GM13977 (cell line): ENCODE results near the gene GABARAP.
A peak's percentile ranks its signal among the peaks of the same experiment; 100 is the strongest.

Experiments
- DNase-seq: peaks from one replicate; pipeline ENCODE4 v3.0.0; 2012; ENCODE audit warnings: low spot score
- in situ Hi-C: fragments of 300-500 bp; cut with MboI; formaldehyde crosslinking; loops from one replicate; pipeline ENCODE4 v1.12.0; 2022; ENCODE audit warnings: low sequenced_read_pairs, low pct_unique_long_range_greater_than_20kb, mixed read lengths, inconsistent platforms; ENCODE audit not compliant: unreplicated experiment
- TF ChIP-seq, protein P1 (sequence below): IDR thresholded peaks from 2 replicates; pipeline ENCODE4 v1.5.1; 2012; ENCODE audit warnings: mild to moderate bottlenecking, control low read depth; ENCODE audit not compliant: insufficient read depth; ENCODE audit errors: extremely low read depth, missing control alignments

The GABARAP gene

DNA sequence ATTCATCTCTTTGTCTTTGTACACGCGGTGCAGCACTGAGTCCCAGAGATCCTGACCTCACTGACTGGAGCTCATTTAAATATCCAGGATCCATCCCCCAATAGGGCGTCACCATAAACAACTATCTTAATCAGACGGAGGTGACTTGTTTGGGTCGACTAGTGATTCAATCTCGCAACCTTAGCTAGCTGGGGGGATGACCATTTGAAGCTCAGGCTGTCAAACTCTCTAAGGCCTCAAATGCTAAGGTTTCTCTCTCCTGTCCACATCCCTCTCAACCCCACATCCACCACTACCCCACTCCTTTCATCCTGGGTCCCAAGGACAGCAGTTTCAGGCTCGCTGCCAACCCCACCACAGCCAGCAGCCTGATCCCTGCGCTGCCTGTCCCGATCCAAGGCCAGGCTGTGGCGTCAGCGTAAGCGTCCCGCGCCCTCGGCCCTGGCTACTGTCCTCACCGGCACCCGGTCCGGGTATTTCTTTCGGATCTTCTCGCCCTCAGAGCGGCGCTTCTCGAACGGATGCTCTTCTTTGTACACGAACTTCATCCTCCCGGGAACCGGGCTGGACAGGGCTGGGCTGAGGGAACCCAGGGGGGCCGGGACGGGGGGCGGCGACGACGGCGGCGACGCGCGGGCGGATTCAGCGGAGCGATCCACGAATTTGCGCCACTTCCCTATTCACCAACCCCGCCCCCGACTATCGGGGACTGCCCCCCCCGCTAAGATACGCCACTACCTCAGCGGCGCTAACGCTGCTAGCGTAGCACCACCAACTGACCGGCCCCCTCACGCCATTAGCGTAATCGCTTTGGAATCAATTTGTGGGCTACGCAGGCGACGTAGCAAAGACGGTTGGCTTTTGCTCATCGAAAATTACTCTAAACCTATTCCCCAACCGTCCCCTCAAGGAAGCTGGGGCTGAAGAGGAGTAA, at the start of gene GABARAP:
Gene GABARAP (minus strand): TSS at position 667 of the 934 bp plus-strand sequence. CDS start 119 bp downstream, at position 548.
- in situ Hi-C loops, result no loop called here
- TF ChIP-seq, protein P1, sequence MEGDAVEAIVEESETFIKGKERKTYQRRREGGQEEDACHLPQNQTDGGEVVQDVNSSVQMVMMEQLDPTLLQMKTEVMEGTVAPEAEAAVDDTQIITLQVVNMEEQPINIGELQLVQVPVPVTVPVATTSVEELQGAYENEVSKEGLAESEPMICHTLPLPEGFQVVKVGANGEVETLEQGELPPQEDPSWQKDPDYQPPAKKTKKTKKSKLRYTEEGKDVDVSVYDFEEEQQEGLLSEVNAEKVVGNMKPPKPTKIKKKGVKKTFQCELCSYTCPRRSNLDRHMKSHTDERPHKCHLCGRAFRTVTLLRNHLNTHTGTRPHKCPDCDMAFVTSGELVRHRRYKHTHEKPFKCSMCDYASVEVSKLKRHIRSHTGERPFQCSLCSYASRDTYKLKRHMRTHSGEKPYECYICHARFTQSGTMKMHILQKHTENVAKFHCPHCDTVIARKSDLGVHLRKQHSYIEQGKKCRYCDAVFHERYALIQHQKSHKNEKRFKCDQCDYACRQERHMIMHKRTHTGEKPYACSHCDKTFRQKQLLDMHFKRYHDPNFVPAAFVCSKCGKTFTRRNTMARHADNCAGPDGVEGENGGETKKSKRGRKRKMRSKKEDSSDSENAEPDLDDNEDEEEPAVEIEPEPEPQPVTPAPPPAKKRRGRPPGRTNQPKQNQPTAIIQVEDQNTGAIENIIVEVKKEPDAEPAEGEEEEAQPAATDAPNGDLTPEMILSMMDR, result no peak
- DNase-seq, result peak; percentile 88

DNA sequence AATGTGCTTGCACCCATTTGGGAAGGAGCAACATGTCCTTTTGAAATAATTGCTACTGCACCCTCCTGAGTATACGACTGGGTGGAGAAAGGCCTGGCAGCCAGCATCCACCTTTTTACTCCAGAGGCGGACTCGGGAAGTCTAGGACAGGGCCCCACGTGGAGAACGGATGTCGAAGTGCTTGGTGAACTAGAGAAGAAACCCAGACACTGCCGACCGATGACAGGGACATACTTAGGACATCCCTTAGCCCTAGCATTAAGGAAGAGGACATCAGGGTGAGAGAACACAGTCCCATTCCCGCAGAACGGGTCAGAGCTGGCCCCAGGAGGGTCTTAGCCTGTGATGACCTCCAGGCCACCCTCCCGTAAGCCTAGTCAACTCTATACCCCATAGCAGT, 48.4 kb upstream of the GABARAP start:
- TF ChIP-seq, protein P1, result no peak
- DNase-seq, result peak; percentile 12
- in situ Hi-C loops, result loop anchor here (10.0 kb wide), 1 partner anchor 236 kb away; no protein-coding TSS in a partner anchor

DNA sequence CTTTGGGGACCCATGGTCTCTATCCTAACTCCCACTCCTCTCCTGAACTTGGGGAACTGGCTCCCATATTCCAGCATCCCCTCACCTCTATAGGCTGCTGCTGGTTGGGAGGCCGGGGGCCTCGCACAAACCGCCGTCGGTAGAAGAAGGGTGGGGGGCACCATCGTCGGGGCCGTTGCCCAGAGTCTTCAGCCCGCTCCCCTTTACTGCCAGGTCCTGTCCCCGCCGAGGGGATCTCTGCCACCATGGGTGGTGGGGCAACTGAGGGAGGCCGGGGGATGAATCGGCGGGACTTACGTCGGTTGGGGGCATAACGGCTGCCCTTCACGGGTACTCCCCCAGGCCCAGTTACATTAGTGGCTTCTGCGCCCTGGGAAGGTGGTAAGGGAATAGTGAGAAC, 47.9 kb upstream of the GABARAP start:
- no peak for DNase-seq
- in situ Hi-C loops, result loop anchor here (10.0 kb wide), 1 partner anchor 235 kb away; no protein-coding TSS in a partner anchor

DNA sequence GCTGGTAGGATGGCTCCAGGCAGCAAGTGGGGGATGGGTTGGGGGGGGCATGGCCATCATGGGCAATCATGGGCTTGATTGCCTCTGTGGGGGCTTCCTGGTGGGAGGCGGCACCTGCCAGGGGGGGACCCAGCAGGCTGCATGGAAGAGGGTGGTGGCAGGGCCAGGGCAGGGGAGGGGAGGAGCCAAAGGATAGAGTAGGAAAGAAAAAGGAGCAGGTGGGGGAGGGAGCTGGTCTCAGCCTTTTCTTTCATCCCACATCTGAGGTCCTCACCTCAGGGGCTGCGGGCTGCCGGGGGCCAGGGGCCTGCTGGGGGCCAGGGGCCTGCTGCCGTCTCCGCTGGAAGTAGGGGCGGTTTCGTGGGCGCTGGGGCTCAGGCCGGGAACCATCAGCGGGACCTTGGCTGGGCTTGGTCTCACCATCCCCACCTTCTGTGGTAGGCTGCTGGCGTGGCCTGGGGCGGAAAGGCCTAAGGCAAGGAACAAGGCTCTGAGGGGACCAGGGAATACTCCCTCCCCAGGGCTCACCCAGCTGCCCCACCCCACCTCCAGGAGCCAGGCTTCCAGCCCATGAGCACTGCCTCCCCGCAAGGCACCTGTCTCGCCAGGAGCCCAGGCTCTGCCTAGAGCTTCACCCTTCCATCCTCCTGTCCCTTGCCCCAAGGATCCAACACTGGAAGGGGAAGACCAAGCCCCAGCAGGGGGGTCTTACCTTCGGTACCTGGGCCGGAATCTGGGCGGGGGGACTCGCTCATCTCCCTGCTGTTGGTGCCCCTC, 47.2 kb upstream of the GABARAP start:
- TF ChIP-seq, protein P1, result no peak
- in situ Hi-C loops, result loop anchor here (10.0 kb wide), 1 partner anchor 235 kb away; no protein-coding TSS in a partner anchor
- peak; percentile 16 for DNase-seq

More for the DNA sequence above, 47.9 kb upstream of the GABARAP start:
- TF ChIP-seq, protein P1, result no peak

DNA sequence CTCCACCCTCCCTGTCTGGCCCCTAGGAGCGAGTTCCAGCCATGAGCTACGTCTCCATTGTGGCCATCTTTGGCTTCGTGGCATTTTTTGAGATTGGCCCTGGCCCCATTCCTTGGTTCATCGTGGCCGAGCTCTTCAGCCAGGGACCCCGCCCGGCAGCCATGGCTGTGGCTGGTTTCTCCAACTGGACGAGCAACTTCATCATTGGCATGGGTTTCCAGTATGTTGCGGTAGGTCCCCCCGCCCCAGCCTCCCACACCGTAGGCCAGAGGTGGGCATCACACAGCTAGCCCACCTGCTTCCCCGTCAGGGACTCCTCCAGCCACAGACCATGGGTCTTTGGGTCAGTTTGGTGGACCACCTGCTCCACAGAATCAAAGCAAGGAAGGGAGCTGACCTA, 43.4 kb upstream of the GABARAP start:
- peak; percentile 9 for DNase-seq
- TF ChIP-seq, protein P1, result no peak
- in situ Hi-C loops, result no loop called here

DNA sequence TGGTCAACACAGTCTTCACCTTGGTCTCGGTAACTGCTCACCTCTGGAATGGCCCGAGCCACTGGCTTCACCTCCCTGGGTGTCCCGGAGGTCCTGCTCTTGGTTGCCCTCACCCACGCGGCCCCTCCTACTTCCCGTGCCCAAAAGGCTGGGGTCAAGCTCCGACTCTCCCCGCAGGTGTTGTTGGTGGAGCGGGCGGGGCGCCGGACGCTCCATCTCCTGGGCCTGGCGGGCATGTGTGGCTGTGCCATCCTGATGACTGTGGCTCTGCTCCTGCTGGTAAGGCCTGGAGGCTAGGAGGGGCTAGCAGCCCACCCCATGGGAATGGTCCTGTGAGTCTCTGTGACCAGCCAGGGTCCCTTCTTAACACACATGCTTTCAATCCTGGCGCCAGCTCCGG, 42.7 kb upstream of the GABARAP start:
- in situ Hi-C loops, result no loop called here
- no peak for DNase-seq
- TF ChIP-seq, protein P1, result no peak
